SU-DHL-6 (cell line): ENCODE measurements around the gene DDX11.
A peak's percentile ranks its signal among the peaks of the same experiment; 100 is the strongest.
"Not testable (repeated sequence)": the region's sequence is repeated elsewhere in the genome, so short reads cannot be mapped to it uniquely, and the experiment has no call there.

Experiments used
- H2AFZ ChIP-seq: fragments of 200-600 bp; sonication (generic); 2 replicates; pipeline ENCODE4 v1.6.1; 2014; ENCODE audit warnings: low read depth, mild to moderate bottlenecking, moderate library complexity, mixed read lengths, antibody characterized with exemption, low read length; ENCODE audit not compliant: severe bottlenecking
- H3F3A ChIP-seq: fragments of 200-600 bp; shearing (Covaris generic); 2 replicates; pipeline ENCODE4 v1.6.0; 2016; ENCODE audit warnings: antibody characterized with exemption, mild to moderate bottlenecking; ENCODE audit not compliant: insufficient read depth
- H3K27ac ChIP-seq: fragments of 200-600 bp; sonication (generic); 2 replicates; pipeline ENCODE4 v1.5.1; 2016; ENCODE audit warnings: low read depth, mild to moderate bottlenecking, low read length, moderate library complexity, mixed read lengths
- H3K27me3 ChIP-seq: fragments of 200-600 bp; sonication (generic), shearing (Covaris generic); 2 replicates; pipeline ENCODE4 v1.6.0; 2014; ENCODE audit warnings: mild to moderate bottlenecking, low read length
- H3K36me3 ChIP-seq: fragments of 200-600 bp; sonication (generic); 2 replicates; pipeline ENCODE4 v1.6.1; 2014; ENCODE audit warnings: mild to moderate bottlenecking, low read length, mixed read lengths
- H3K4me2 ChIP-seq: fragments of 300-600, 200-600 bp; shearing (Covaris generic), sonication (generic); 2 replicates; pipeline ENCODE4 v1.6.0; 2014; ENCODE audit warnings: low read length, low read depth, mild to moderate bottlenecking; ENCODE audit not compliant: poor library complexity, severe bottlenecking
- H3K4me3 ChIP-seq: fragments of 200-600 bp; sonication (generic); 2 replicates; pipeline ENCODE4 v1.5.1; 2014; ENCODE audit warnings: antibody characterized with exemption, low read length, mild to moderate bottlenecking, mixed read lengths; ENCODE audit not compliant: insufficient read depth, poor library complexity, severe bottlenecking
- H3K79me2 ChIP-seq: fragments of 200-600 bp; sonication (generic); 2 replicates; pipeline ENCODE4 v1.6.1; 2014; ENCODE audit warnings: mild to moderate bottlenecking, low read length, moderate library complexity; ENCODE audit not compliant: insufficient read depth
- H3K9ac ChIP-seq: fragments of 200-600 bp; sonication (generic); 2 replicates; pipeline ENCODE4 v1.7.0; 2014; ENCODE audit warnings: mild to moderate bottlenecking, low read length
- H3K9me2 ChIP-seq: fragments of 200-600 bp; sonication (generic); replicated peaks from 2 replicates; pipeline ENCODE4 v1.6.1; 2014; ENCODE audit warnings: low read length; ENCODE audit not compliant: insufficient read depth
- H3K9me3 ChIP-seq: fragments of 200-600 bp; sonication (generic); 2 replicates; pipeline ENCODE4 v1.6.1; 2014; ENCODE audit warnings: low read length, mixed read lengths; ENCODE audit not compliant: insufficient read depth
- H4K20me1 ChIP-seq: fragments of 200-600 bp; sonication (generic); 2 replicates; pipeline ENCODE4 v1.6.1; 2014; ENCODE audit warnings: low read depth, mild to moderate bottlenecking, antibody characterized with exemption, low read length, moderate library complexity, mixed read lengths
- EZH2phosphoT487 ChIP-seq: fragments of 200-600 bp; sonication (generic), shearing (Covaris generic); conservative IDR thresholded peaks from 2 replicates; pipeline ENCODE4 v1.6.1; 2018; ENCODE audit warnings: mild to moderate bottlenecking, antibody characterized with exemption, low read length, moderate library complexity, mixed read lengths
- TF ChIP-seq, protein P1 (sequence below): fragments of 200-600 bp; sonication (generic); IDR thresholded peaks from one replicate; pipeline ENCODE4 v1.5.1; 2017; ENCODE audit warnings: antibody characterized with exemption, mild to moderate bottlenecking, low read length, moderate library complexity; ENCODE audit not compliant: insufficient read depth, poor library complexity, severe bottlenecking

DDX11 gene

GRCh38 chr12:31119192-31119802, 45.6 kb downstream of the DDX11 start:
- peak overlapping the region; percentile 66 for H3K4me2 ChIP-seq
- peak overlapping the region; percentile 49 for H3K4me3 ChIP-seq
- peak overlapping the region; percentile 29 for H2AFZ ChIP-seq
- no peaks in the 10 kb centered on the region for H3K27me3 ChIP-seq
- H4K20me1 ChIP-seq, result no peaks in the 10 kb centered on the region
- peak overlapping the region; percentile 86 for H3K9ac ChIP-seq
- peaks cover 6% of the 10 kb centered on the region; the same call in 1 of the 2 replicates for H3F3A ChIP-seq
- no peak for TF ChIP-seq EZH2phosphoT487
- TF ChIP-seq, protein P1, sequence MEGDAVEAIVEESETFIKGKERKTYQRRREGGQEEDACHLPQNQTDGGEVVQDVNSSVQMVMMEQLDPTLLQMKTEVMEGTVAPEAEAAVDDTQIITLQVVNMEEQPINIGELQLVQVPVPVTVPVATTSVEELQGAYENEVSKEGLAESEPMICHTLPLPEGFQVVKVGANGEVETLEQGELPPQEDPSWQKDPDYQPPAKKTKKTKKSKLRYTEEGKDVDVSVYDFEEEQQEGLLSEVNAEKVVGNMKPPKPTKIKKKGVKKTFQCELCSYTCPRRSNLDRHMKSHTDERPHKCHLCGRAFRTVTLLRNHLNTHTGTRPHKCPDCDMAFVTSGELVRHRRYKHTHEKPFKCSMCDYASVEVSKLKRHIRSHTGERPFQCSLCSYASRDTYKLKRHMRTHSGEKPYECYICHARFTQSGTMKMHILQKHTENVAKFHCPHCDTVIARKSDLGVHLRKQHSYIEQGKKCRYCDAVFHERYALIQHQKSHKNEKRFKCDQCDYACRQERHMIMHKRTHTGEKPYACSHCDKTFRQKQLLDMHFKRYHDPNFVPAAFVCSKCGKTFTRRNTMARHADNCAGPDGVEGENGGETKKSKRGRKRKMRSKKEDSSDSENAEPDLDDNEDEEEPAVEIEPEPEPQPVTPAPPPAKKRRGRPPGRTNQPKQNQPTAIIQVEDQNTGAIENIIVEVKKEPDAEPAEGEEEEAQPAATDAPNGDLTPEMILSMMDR, result no peak
- H3K27ac ChIP-seq, result peak overlapping the region; percentile 82
- no peaks in the 10 kb centered on the region for H3K79me2 ChIP-seq
- H3K36me3 ChIP-seq, result no peaks in the 10 kb centered on the region
- no peaks in the 10 kb centered on the region for H3K9me2 ChIP-seq
- H3K9me3 ChIP-seq, result no peaks in the 10 kb centered on the region

GRCh38 chr12:31119803-31120211, 46.1 kb downstream of the DDX11 start:
- no peaks in the 10 kb centered on the region for H4K20me1 ChIP-seq
- no peaks in the 10 kb centered on the region for H3K36me3 ChIP-seq
- no peaks in the 10 kb centered on the region for H3K9me3 ChIP-seq
- H3K27me3 ChIP-seq, result no peaks in the 10 kb centered on the region
- peaks cover 6% of the 10 kb centered on the region; the same call in 1 of the 2 replicates for H3F3A ChIP-seq
- no peak overlapping the region for H3K4me3 ChIP-seq
- no peaks in the 10 kb centered on the region for H3K79me2 ChIP-seq
- no peak overlapping the region for H3K27ac ChIP-seq
- no peaks in the 10 kb centered on the region for H3K9me2 ChIP-seq
- H3K4me2 ChIP-seq, result peak overlapping the region; percentile 66
- H2AFZ ChIP-seq, result no peak overlapping the region
- TF ChIP-seq, protein P1, result no peak
- TF ChIP-seq EZH2phosphoT487, result no peak
- H3K9ac ChIP-seq, result peak overlapping the region; percentile 86

DNA sequence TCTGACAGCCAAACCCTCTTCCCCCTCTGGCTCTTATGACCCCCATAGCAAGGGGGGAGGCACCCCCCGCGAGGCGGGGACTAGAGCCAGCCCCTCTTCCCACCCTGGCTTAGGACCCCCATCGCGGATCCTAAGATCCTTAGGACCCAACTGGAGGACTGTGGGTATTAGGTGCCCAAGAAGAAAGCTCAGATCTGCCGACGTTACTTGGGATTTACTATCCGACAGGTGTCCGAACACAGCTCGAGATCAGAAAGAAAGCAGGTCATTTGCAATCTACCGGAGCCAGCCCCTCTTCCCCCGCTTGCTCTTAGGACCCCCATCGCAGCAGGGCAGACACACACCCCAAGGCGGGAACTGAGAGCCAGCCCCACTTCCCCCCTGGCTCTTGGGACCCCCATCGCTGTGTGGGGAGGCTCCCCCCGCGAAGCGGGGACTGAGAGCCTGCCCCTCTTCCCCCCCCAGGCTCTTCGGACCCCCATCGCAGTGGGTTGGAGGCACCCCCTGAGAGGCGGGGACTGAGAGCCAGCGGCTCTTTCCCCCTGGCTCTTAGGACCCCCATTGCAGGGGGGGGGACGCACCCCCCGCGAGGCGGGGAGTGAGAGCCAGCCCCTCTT, 46.8 kb downstream of the DDX11 start:
- no peak overlapping the region for H3K9ac ChIP-seq

GRCh38 chr12:31121022-31121728, 47.5 kb downstream of the DDX11 start:
- not testable (repeated sequence) for H3F3A ChIP-seq, H3K27me3 ChIP-seq, H3K36me3 ChIP-seq, H3K9me2 ChIP-seq, H4K20me1 ChIP-seq, H3K4me2 ChIP-seq, H3K9ac ChIP-seq, H3K79me2 ChIP-seq, H3K9me3 ChIP-seq, H3K27ac ChIP-seq, H2AFZ ChIP-seq, H3K4me3 ChIP-seq

More for the DNA sequence above, 46.8 kb downstream of the DDX11 start:
- Histone ChIP-seq H3K27me3 (no peaks in the 10 kb centered on the region), H3K4me3 (no peak overlapping the region), H3K36me3 (no peaks in the 10 kb centered on the region), H3K9me2 (no peaks in the 10 kb centered on the region), H3K4me2 (no peak overlapping the region), H3K9me3 (no peaks in the 10 kb centered on the region), H4K20me1 (no peaks in the 10 kb centered on the region), H2AFZ (no peak overlapping the region), H3K79me2 (no peaks in the 10 kb centered on the region), H3F3A (peaks cover 6% of the 10 kb centered on the region; the same call in 1 of the 2 replicates), H3K27ac (no peak overlapping the region)
- TF ChIP-seq EZH2phosphoT487, result no peak
- TF ChIP-seq, protein P1, result no peak
